GM19397 (cell line): ENCODE results near the gene CAPN2.

Experiments
- ATAC-seq: cut with Tn5 transposase; IDR thresholded peaks from one replicate; pipeline ENCODE4 v1.9.1; 2021; ENCODE audit warnings: mild to moderate bottlenecking, moderate library complexity; ENCODE audit not compliant: unreplicated experiment

CAPN2 gene

GRCh38 chr1:223702735-223703667, 9.3 kb upstream of the CAPN2 start:
- no peak for ATAC-seq

GRCh38 chr1:223703668-223704013, 8.7 kb upstream of the CAPN2 start:
- ATAC-seq, result no peak

DNA sequence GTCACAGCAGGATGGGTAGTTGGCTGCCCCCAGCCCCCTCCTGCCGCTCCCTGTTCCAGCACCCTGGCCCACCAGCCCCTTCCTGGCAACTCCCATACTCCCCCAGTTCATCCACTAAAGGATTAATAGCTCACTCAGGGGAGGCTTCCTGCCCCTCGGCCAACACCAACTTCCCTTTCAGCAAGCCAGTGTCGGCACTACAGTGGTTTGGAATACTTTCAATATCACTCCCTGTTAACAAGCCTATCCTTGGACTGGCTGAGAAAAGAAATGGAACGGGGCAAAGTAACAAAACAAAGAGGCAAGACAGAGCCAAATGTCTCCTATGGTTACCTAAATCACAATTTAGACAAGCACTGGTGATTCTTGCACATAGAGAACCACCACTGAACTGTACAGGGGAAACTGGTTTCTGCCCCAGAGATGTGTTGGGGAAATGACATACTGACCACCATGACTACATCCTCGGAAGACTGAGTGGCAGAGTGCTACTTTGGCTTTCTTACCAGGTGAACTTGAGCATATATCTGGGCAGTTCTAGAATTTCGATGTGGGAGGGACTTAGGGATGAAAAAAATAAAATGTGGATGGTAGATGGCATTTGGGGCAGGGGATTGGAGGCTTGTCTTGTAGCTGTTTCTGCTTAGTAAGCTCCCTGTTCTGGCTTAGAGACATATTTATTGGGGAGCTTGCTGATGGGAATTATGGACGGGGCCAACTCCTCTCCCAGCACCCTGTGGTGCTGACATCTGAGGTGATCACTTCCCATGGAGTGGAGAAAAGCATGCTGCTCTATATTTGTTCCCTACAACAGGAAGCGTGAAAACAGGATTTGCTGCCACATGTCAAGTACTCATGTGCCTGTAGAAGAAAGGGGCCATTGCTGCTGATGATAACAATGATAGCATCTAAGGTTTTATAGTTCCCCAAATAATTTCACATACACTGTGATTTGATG, 7.1 kb upstream of the CAPN2 start:
- ATAC-seq, result no peak

DNA sequence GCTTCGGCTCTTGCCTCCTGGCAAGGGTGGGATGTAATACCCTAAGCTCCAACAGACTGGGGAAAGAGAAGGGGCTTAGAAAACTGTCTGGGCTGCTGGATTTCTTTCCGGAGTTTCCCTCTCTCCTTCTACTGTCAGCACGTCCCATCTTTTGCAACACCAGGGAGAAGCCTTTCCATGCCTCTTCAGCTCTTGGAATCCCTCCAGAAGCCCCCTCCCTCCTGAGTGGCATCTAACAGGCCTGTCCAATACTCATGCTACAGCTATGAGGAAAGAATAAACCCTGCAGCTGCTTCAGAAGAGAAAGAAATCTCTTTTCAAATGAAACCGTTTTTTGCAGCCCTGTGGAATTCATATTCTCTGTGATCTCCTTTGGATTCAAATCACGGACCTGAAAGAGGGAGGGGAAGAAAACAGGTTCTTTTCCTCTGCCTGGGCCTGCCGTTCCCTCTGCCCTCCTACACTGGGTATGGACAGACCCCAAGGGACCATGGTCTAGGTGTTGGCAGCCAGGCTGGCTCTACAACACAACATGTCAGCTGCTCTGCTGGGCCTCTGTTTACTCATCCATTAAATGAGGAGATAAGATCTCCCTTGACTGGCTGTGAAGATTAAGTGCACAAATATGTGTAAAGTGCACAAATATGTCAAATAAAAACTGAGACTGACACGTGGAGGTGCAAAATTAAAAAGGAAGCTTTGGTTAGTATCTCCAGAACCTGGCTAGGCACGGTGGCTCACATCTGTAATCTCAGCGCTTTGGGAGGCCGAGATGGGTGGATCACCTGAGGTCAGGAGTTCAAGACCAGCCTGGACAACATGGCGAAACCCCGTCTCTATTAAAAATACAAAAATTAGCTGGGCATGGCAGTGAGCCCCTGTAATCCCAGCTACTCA, 6.0 kb upstream of the CAPN2 start:
- ATAC-seq, result no peak

- ATAC-seq, result no peak
Measured at GRCh38 chr1:223707256-223708000, 4.9 kb upstream of the CAPN2 start.

DNA sequence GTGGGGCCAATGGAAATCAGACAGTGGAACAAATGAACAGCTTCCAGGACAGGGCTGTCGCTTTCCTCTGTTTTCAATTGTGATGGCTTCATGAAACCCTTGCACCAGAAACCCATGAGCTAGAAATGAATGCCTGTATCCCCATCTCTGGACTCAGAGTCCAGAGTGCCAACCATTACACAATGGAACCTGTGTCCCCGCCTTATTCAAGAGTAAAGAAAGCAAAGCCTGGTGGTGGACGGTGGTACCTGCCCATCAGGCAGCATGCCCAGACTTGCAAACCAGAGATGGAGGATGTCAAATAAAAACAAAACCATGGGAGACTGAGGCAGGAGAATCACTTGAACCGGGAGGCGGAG, 4.4 kb upstream of the CAPN2 start:
- no peak for ATAC-seq

- ATAC-seq, result no peak
Measured at GRCh38 chr1:223708651-223709268, 3.6 kb upstream of the CAPN2 start.

DNA sequence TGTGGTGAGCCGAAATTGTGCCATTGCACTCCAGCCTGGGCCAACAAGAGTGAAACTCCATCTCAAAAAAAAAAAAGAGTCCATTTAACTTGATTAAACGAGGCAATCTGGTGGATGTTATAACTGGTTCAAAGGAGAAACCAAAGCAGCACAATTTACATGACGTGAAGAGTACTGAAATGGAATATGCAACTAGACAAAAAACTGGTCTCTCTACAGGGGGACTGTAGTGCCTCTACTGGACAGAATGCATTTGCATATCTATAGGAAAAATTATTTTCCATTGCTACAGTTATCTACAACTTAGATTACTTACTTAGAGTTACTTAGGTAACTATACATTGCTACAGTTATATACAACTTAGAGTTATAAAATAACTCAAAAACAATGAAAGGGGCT, 2.7 kb upstream of the CAPN2 start:
- ATAC-seq, result no peak

- no peak for ATAC-seq
Measured at GRCh38 chr1:223710179-223711133, 1.9 kb upstream of the CAPN2 start.

GRCh38 chr1:223711173-223711572, 1.2 kb upstream of the CAPN2 start:
- no peak for ATAC-seq

GRCh38 chr1:223711747-223712193, 569 bp upstream of the CAPN2 start:
- ATAC-seq, result no peak

DNA sequence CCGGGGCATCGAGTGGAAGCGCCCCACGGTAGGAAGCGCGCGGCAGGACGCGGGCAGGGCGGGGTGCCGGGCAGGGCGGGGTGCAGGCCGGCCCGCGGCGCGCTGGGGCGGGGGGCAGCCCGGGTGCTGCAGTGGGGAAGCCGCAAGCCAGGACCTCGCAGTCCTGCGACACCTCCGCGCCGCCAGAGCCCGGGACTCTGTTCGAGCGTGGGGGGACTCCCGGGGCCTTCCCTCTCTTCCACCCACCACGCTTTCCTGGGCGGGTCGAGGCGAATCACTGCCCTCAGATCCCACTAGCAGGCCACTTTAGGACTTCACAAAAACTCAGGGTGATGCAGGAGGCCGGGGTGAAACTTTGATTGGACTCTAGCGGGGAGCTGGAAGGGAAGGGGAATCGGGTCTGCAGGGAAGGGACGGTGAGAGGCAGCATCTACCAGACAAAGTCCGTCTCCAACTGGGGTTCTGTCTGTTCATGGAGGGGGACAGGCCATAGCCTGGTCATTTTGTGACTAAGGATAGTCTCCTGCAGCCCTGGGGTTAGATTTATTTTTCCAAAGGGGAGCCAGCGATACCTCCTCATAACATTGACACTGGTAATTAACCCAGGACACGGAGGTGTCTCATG, 623 bp downstream of the CAPN2 start:
- peak; percentile 42 for ATAC-seq

DNA sequence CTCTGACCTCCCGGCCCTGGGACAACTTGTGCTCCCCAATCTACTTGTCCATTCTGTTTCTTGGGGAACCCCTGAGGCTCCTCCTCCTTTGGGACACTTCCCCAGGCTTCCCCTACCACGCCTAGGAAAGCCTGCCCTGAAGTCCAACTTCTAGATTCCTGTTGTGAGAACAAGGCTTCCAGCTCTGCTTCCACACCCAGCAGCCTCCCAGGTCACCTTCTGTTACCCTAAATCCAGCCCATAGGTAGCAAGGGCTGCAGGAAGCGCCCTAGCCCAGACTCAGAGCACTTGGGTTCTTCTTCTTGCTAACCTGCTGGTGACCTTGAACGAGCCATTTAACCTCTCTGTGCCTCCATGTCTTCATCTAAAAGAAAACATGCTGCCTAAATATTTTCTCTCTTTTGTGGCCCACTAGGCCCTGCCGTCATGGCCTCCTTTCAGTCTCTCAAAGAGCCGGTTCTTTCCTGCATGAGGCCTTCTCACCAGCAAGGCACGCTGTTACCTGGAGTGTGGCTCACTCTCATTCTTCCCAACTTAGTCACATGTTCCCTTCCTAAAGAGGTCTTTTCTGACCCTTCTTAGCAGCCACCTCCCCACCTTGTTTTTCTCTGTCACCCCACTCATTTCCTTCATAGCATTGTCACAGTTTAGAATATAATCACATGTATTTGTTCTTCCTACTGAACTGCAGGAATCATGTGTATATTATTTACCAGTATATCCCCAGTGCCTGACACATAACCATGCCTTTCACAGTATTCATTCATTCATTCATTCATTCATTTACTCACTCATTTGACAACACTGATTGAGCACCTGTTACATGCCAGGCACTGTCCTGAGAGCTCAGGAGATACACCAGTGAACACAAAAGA, 1.4 kb downstream of the CAPN2 start:
- no peak for ATAC-seq

DNA sequence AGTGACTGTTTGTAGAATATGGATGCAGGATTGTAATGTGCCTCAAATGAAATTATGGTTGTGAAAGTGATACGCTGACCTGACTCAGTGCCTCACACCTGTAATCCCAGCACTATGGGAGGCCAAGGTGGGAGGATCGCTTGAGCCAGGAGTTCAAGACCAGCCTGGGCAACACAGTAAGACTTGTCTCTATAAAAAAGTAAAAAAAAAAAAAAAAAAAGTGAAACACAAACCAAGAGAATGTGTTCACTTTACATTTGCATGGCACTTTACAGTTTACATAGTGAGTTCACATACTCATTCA, 2.0 kb downstream of the CAPN2 start:
- no peak for ATAC-seq

DNA sequence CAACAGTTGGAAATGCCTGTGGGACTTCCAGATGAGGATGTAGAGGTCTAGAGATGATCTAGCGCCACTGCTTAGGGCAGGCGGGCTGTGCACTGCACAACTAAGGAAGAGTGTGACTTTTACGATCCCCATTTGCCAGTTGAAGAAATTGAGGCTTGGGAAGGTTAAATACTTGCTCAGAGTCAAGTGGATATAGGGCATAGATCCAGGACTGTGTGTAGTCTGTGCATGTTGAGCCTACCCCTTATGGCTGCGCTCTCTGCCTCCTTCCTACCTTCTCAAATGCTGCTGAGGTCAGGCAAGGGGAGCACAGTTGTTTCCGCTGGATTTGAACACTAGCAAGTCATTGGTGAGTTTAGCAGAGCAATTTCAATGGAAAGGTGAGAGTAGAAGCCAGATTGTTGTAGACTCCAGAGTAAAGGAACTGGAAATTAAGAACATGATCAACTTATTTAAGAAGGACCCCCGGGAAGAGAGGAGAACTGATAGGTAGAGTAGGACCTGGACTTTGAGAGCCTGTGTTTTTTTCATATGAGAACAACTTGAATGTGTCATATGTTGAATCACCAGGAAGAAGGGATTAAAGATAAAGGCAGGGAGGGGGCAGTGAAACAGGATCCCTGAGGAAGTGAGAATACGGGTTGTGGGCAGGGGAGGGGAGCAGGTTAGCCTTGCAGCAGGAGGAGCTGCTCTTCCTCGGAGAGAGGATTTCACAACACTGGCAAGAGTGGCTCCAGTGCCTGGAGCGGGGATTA, 2.7 kb downstream of the CAPN2 start:
- ATAC-seq, result no peak

DNA sequence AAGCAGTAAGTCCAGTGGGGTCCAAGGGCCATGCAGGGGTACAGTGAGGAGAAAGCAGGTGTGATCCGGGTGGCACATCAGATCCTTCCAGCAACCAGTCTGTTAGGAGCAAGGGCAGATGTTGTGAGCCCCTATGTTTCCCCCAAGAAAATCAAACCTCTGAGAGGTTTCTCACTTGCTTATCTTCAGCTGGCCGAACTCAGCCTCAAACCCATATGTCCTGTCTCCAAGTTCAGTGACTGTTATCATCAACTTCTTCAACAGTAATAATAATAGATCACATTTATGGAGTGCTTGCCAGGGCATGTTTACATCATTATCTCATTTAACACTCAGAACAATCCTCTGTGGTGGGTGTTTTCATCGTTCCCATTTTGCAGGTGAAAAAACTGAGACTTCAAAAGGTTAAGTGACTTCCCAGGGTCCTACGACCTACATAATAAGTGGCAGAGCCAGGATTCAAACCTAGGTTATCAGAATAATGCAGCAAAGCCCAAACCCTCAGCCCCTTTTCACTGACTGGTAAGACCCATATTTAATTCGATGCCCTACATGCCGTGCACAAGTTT, 3.3 kb downstream of the CAPN2 start:
- ATAC-seq, result no peak
